Activated T-helper 1 cell treated with anti-CD3 and anti-CD28 coated beads, Interleukin-12 subunit alpha, Interleukin-12 subunit beta, Interleukin-2, Interleukin-4 antibody, amounts not matched to agents 30 ng/mL and 10 ng/mL and 1 ng/mL, durations not matched to agents 14 hours and 24 hours and 36 hours (primary cell): Measurements from ENCODE around the gene KANSL1L. TPM values are rescaled to one million over a fixed set of nuclear protein-coding genes. Genes with fewer than 3 reads are reported as not detected.

Source experiments
- DNase-seq: peaks from one replicate; pipeline ENCODE4 v3.0.0; 2021; ENCODE audit warnings: low spot score
- H3K27ac Mint-ChIP-seq: one replicate; pipeline ENCODE4 v1.8.0; 2021; ENCODE audit warnings: mild to moderate bottlenecking, mixed read lengths
- H3K27me3 Mint-ChIP-seq: one replicate; pipeline ENCODE4 v1.8.0; 2022; ENCODE audit warnings: mild to moderate bottlenecking, moderate library complexity, mixed read lengths; ENCODE audit not compliant: insufficient read depth
- H3K36me3 Mint-ChIP-seq: one replicate; pipeline ENCODE4 v1.8.0; 2021; ENCODE audit warnings: low read depth, mixed read lengths
- H3K4me1 Mint-ChIP-seq: one replicate; pipeline ENCODE4 v1.8.0; 2021; ENCODE audit warnings: low read depth, mixed read lengths
- H3K4me3 Mint-ChIP-seq: one replicate; pipeline ENCODE4 v1.8.0; 2021; ENCODE audit warnings: mild to moderate bottlenecking, moderate library complexity, mixed read lengths
- H3K9me3 Mint-ChIP-seq: one replicate; pipeline ENCODE4 v1.8.0; 2021; ENCODE audit warnings: mixed read lengths
- intact Hi-C: fragments of 100-400 bp; cut with micrococcal nuclease; formaldehyde crosslinking; loops from one replicate; pipeline ENCODE4 v1.15.1; 2024
- total RNA-seq: library from RNA; stranded (reverse); gene quantifications from 2 replicates; pipeline ENCODE4 v1.2.3, GENCODE V29; 2022

KANSL1L gene
- total RNA-seq, 1 donor from 2014 or later = 3.6 TPM

DNA sequence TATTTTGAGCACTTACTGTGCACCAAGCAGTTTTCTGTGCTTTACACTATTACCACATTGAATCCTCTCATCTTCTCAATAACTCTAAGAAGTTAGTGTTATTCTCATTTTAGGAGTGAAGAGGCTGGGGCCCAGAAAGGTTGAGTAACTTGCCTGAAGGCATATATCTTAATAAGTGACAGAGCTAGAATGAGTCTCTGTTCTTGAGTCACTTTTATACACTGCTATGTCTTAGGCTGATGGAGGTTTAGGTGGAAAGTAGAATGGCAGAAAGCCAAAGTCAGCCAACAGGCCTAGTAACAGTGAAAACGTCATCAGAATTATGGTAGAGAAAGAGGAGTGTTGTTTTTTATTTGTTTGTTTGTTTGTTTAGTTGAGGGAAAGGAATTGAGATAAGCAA lies 196.6 kb downstream of the KANSL1L start:
- no peak for DNase-seq
- intact Hi-C loops = no loop called here
- Mint-ChIP-seq H3K4me3 (no peak overlapping the region), H3K4me1 (no peaks in the 10 kb centered on the region), H3K27me3 (peaks cover 5% of the 10 kb centered on the region), H3K36me3 (no peaks in the 10 kb centered on the region), H3K27ac (no peak overlapping the region), H3K9me3 (no peaks in the 10 kb centered on the region)

- Mint-ChIP-seq H3K36me3 (no peaks in the 10 kb centered on the region), H3K4me1 (no peaks in the 10 kb centered on the region), H3K9me3 (no peaks in the 10 kb centered on the region), H3K4me3 (no peak overlapping the region), H3K27ac (no peak overlapping the region), H3K27me3 (no peaks in the 10 kb centered on the region)
- intact Hi-C loops = no loop called here
- DNase-seq = no peak
These were observed 197.9 kb downstream of the KANSL1L start for GRCh38 chr2:209973328-209973727.

Other genes with a start within 250 kb of the KANSL1L start
- gene RPE, start 168.8 kb downstream of the KANSL1L start, total RNA-seq = 56.8 and 58.7 TPM in 2 replicates
- gene ACADL, start 54.0 kb upstream of the KANSL1L start, total RNA-seq = not detected in 2 replicates
- gene MYL1, start 143.8 kb upstream of the KANSL1L start, total RNA-seq = not detected in 2 replicates